HepG2 (cell line): ENCODE measurements around the gene CNBD2. TPM values are rescaled to one million over a fixed set of nuclear protein-coding genes. Genes with fewer than 3 reads are reported as not detected.

ENCODE experiments used
- ARID4A ChIP-seq: sonication (generic); formaldehyde crosslinking; IDR thresholded peaks from 2 replicates; pipeline ENCODE4 v1.5.0; 2020; ENCODE audit warnings: mild to moderate bottlenecking, missing genetic modification reagents, borderline replicate concordance
- CAMTA2 ChIP-seq: sonication (generic); formaldehyde crosslinking; IDR thresholded peaks from 2 replicates; pipeline ENCODE4 v1.4.0; 2020; ENCODE audit warnings: mild to moderate bottlenecking, missing genetic modification reagents, borderline replicate concordance
- ERF ChIP-seq: IDR thresholded peaks from 2 replicates; pipeline ENCODE4 v1.6.1; 2018; ENCODE audit warnings: missing biosample characterization, missing genetic modification reagents
- FOXK1 ChIP-seq: sonication (generic); formaldehyde crosslinking; IDR thresholded peaks from 2 replicates; pipeline ENCODE4 v1.4.0; 2020; ENCODE audit warnings: low read depth, missing genetic modification reagents, borderline replicate concordance
- GLI4 ChIP-seq: sonication (generic); formaldehyde crosslinking; IDR thresholded peaks from 2 replicates; pipeline ENCODE4 v1.5.1; 2020; ENCODE audit warnings: missing genetic modification reagents, mild to moderate bottlenecking, moderate library complexity, borderline replicate concordance
- GTF2F1 ChIP-seq: fragments of 150-350 bp; IDR thresholded peaks from 2 replicates; pipeline ENCODE4 v1.6.1; 2014; ENCODE audit warnings: low read length
- HNF1B ChIP-seq: sonication (generic); formaldehyde crosslinking; IDR thresholded peaks from 2 replicates; pipeline ENCODE4 v1.5.1; 2020; ENCODE audit warnings: mild to moderate bottlenecking, moderate library complexity, missing genetic modification reagents
- HNRNPLL ChIP-seq: fragments of 200-400 bp; formaldehyde crosslinking; IDR thresholded peaks from 2 replicates; pipeline ENCODE4 v1.6.1; 2017; ENCODE audit warnings: mild to moderate bottlenecking, low read depth, low read length; ENCODE audit not compliant: poor library complexity, severe bottlenecking
- MYNN ChIP-seq: sonication (generic); formaldehyde crosslinking; IDR thresholded peaks from 2 replicates; pipeline ENCODE4 v1.4.0; 2020; ENCODE audit warnings: mild to moderate bottlenecking, low read depth, missing genetic modification reagents
- SP140L ChIP-seq: sonication (generic); formaldehyde crosslinking; IDR thresholded peaks from 2 replicates; pipeline ENCODE4 v1.4.0; 2020; ENCODE audit warnings: missing genetic modification reagents, borderline replicate concordance
- SRSF9 ChIP-seq: fragments of 200-400 bp; formaldehyde crosslinking; IDR thresholded peaks from 2 replicates; pipeline ENCODE4 v1.6.1; 2018; ENCODE audit warnings: borderline replicate concordance, mild to moderate bottlenecking, low read depth, low read length; ENCODE audit not compliant: insufficient read depth, poor library complexity, severe bottlenecking
- TAF15 ChIP-seq: fragments of 200-400 bp; formaldehyde crosslinking; IDR thresholded peaks from one replicate; pipeline ENCODE4 v1.6.1; 2018; ENCODE audit warnings: mild to moderate bottlenecking, low read depth, low read length; ENCODE audit not compliant: poor library complexity, severe bottlenecking
- TSC22D2 ChIP-seq: sonication (generic); formaldehyde crosslinking; IDR thresholded peaks from 2 replicates; pipeline ENCODE4 v1.5.1; 2020; ENCODE audit warnings: missing genetic modification reagents, mild to moderate bottlenecking, borderline replicate concordance
- ZBTB34 ChIP-seq: sonication (generic); formaldehyde crosslinking; IDR thresholded peaks from 2 replicates; pipeline ENCODE4 v1.8.0; 2022; ENCODE audit warnings: mild to moderate bottlenecking, missing genetic modification reagents
- ZBTB7A ChIP-seq: sonication (generic); formaldehyde crosslinking; IDR thresholded peaks from 2 replicates; pipeline ENCODE4 v1.8.0; 2022; ENCODE audit warnings: mild to moderate bottlenecking, missing genetic modification reagents
- ZFP37 ChIP-seq: sonication (generic); formaldehyde crosslinking; IDR thresholded peaks from 2 replicates; pipeline ENCODE4 v1.4.0; 2020; ENCODE audit warnings: missing genetic modification reagents, borderline replicate concordance
- ZKSCAN5 ChIP-seq: sonication (generic); formaldehyde crosslinking; IDR thresholded peaks from 2 replicates; pipeline ENCODE4 v1.5.1; 2020; ENCODE audit warnings: mild to moderate bottlenecking, missing genetic modification reagents
- ZNF101 ChIP-seq: sonication (generic); formaldehyde crosslinking; IDR thresholded peaks from 2 replicates; pipeline ENCODE4 v1.4.0; 2020; ENCODE audit warnings: mild to moderate bottlenecking, low read depth, missing genetic modification reagents, borderline replicate concordance
- ZNF20 ChIP-seq: sonication (generic); formaldehyde crosslinking; IDR thresholded peaks from 2 replicates; pipeline ENCODE4 v1.4.0; 2020; ENCODE audit warnings: mild to moderate bottlenecking, moderate library complexity, missing genetic modification reagents
- ZNF30 ChIP-seq: sonication (generic); formaldehyde crosslinking; IDR thresholded peaks from 2 replicates; pipeline ENCODE4 v1.5.0; 2020; ENCODE audit warnings: mild to moderate bottlenecking, missing genetic modification reagents
- ZNF460 ChIP-seq: sonication (generic); formaldehyde crosslinking; IDR thresholded peaks from 2 replicates; pipeline ENCODE4 v1.5.1; 2020; ENCODE audit warnings: missing genetic modification reagents, mild to moderate bottlenecking, borderline replicate concordance
- ZNF761 ChIP-seq: sonication (generic); formaldehyde crosslinking; conservative IDR thresholded peaks from 2 replicates; pipeline ENCODE4 v1.4.0; 2020; ENCODE audit warnings: mild to moderate bottlenecking, missing genetic modification reagents
- polyA plus RNA-seq, 8 experiments: library from polyadenylated mRNA; depleted of rRNA in 3 of 8; stranded (reverse) in 7 of 8; unstranded in 1 of 8; fragments of >200 nt; fragmentation: Illumina TruSeq in 4 of 8; extraction: Trizol in 4 of 8; gene quantifications; 2 replicates each; pipeline versions ENCODE4 v1.2.1 to v1.2.3, GENCODE V29; 2011 to 2016; ENCODE audit warnings: low read depth in 4 of 8, missing spikeins in 1 of 8, mixed read lengths in 1 of 8; ENCODE audit not compliant: insufficient read depth in 1 of 8
- total RNA-seq, 5 experiments: library from RNA; depleted of rRNA; stranded (reverse); fragments of >200 nt; fragmentation: Illumina TruSeq; extraction: Trizol; gene quantifications; 2 replicates each; pipeline ENCODE4 v1.2.3, GENCODE V29; 2016; ENCODE audit warnings: low read depth in 1 of 5

CNBD2 gene
- total and polyA plus RNA-seq, 2 of the 13 experiments (the other 11 are each of a cell fraction or from before 2014, with no cell fraction given) = 12.4 to 22.8 TPM

GRCh38 chr20:35954200-35954906, 14.0 kb upstream of the CNBD2 start, which contains the start of gene SCAND1 (continued):
- TF ChIP-seq ARID4A (CRISPR knock-in tag) (peak; percentile 97), FOXK1 (CRISPR knock-in tag) (peak; percentile 96), TSC22D2 (CRISPR knock-in tag) (peak; percentile 71), GTF2F1 (peak; percentile 30; the same call in 1 of the 2 replicates), TAF15 (peak; percentile 95), GLI4 (CRISPR knock-in tag) (peak; percentile 91; the same call in 1 of the 2 replicates), ERF (peak; percentile 99), CAMTA2 (CRISPR knock-in tag) (peak; percentile 97), HNRNPLL (peak; percentile 97), HNF1B (CRISPR knock-in tag) (peak; percentile 99), SRSF9 (no peak), ZNF20 (CRISPR knock-in tag) (peak; percentile 99), MYNN (CRISPR knock-in tag) (no peak), ZNF101 (CRISPR knock-in tag) (peak; percentile 89; the same call in 1 of the 2 replicates), ZFP37 (peak; percentile 87), ZNF30 (CRISPR knock-in tag) (no peak; the same call in none of the 2 replicates), ZBTB7A (CRISPR knock-in tag) (peak; percentile 37; the same call in 1 of the 2 replicates), ZNF761 (CRISPR knock-in tag) (peak; percentile 99), ZBTB34 (CRISPR knock-in tag) (peak; percentile 68), SP140L (CRISPR knock-in tag) (peak; percentile 84), ZKSCAN5 (CRISPR knock-in tag) (peak; percentile 75; the same call in 1 of the 2 replicates), ZNF460 (CRISPR knock-in tag) (peak; percentile 58; the same call in 1 of the 2 replicates)
